Adrenal gland (tissue), 5 donors: Measurements from ENCODE around the gene AMN1.

ENCODE experiments used
- CTCF ChIP-seq, 6 experiments: fragments of 450-650 bp in 4 of 6; fragments of 200-600 bp in 2 of 6; sonication (generic) in 1 of 6; IDR thresholded peaks; 1 replicate in 5 of 6; 2 replicates in 1 of 6; pipeline versions ENCODE4 v1.5.1 to v1.8.0; 2016 to 2021; ENCODE audit warnings: antibody characterized with exemption in 6 of 6, mild to moderate bottlenecking in 2 of 6, moderate library complexity in 1 of 6
- POLR2A ChIP-seq, 2 donors: fragments of 450-650 bp; IDR thresholded peaks; one replicate each; pipeline ENCODE4 v1.6.1; 2017; ENCODE audit warnings: antibody characterized with exemption in 2 of 2, mild to moderate bottlenecking in 2 of 2, moderate library complexity in 1 of 2
- donor health status: DM: no; HTN: no; CAD: no.

DNA sequence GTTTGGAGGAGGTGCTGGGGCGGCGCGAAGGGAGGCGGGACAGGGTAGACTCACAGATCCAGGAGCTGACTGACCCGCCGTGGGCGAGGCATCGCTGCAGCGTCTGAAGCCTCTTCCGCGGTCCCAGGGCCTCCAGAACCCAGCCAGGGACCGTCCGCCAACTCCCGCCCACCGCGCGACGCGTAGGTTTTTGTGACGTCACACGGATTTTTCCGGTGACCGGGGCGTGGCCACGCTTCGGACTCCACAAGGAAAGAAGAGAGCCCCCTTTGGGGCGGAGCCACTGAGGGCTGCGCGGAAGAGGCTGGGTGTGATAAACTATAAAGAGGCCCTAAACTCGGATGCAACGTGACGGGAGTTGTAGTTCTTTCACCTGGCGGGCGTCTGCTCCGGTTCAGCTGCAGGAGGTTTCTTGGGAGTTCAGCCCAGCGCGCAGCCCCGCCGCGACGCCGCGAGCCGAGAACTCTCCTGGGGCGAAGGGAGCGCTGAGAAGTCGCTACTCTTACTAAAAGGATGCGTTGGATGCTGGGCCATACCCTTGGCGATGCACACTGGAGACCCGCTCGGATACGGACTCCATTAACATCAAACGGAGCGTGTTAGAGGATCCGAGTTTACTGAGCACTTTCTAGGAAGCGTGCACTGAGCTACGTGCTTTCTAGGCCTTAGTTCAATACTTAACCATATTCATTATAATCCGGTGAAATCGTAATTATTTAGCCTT is at the start of gene AMN1:
- TF ChIP-seq CTCF (IDR thresholded peaks at IDR 0.05) (peak in 3 of 6 experiments; percentile 20 to 28 (median 23)), POLR2A (IDR thresholded peaks at IDR 0.05) (peak; percentile 62 to 94)
